ENCODE results near the gene ACTN1.

The ACTN1 gene

DNA sequence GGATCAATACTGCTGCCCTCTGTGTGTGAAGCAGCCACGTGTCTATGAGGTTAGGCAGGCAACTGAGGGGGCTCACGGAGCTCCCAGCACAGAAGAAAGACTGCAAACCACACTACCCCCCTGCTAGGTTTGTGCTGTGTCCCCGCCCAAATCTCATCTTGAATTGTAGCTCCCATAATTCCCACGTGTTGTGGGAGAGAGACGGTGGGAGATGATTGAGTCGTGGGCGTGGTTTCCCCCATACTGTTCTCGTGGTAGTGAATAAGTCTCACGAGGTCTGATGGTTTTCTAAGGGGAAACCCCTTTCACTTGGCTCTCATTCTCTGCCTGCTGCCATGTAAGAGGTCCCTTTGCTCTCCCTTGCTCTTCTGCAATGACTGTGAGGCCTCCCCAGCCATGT lies 68.6 kb downstream of the ACTN1 start:
- DNase-seq (ENCODE audit: extremely low spot score): no peak
- ChIA-PET CTCF (interaction anchor here (0.9 to 4.0 kb wide), 13 partner anchors 8 to 966 kb away, joined by 3 to 32 read pairs (median 3); no protein-coding TSS in a partner anchor), POLR2A (no interaction called here)
- TF ChIP-seq, protein P1, sequence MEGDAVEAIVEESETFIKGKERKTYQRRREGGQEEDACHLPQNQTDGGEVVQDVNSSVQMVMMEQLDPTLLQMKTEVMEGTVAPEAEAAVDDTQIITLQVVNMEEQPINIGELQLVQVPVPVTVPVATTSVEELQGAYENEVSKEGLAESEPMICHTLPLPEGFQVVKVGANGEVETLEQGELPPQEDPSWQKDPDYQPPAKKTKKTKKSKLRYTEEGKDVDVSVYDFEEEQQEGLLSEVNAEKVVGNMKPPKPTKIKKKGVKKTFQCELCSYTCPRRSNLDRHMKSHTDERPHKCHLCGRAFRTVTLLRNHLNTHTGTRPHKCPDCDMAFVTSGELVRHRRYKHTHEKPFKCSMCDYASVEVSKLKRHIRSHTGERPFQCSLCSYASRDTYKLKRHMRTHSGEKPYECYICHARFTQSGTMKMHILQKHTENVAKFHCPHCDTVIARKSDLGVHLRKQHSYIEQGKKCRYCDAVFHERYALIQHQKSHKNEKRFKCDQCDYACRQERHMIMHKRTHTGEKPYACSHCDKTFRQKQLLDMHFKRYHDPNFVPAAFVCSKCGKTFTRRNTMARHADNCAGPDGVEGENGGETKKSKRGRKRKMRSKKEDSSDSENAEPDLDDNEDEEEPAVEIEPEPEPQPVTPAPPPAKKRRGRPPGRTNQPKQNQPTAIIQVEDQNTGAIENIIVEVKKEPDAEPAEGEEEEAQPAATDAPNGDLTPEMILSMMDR (IDR thresholded peaks at IDR 0.05; ENCODE audit: control extremely low read depth, extremely low read depth, low read depth, missing control alignments): no peak

DNA sequence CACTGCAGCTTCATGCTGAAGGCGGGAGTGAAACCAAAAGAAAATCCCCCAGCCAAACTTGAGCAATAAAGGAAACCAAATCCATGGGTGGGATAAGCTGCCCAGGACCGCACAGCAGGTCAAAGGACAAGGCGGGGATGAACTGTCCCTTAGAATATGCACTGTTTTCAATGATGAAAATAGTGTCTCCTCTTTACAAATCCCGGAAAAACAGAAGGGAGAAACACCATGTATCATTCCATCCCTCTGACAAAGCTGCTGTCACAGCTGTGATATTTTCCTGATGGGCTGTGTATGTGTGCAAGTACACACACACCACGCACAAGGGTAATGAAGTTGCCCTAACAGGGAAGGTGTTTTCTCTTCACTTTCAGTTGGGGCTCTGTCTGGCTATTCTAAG lies 70.3 kb downstream of the ACTN1 start:
- ChIA-PET POLR2A (no interaction called here), CTCF (interaction anchor here (1.1 to 1.7 kb wide), 4 partner anchors 11 to 198 kb away, joined by 3 to 4 read pairs (median 4); no protein-coding TSS in a partner anchor)
- TF ChIP-seq, protein P1 (IDR thresholded peaks at IDR 0.05; ENCODE audit: control extremely low read depth, extremely low read depth, low read depth, missing control alignments): no peak

DNA sequence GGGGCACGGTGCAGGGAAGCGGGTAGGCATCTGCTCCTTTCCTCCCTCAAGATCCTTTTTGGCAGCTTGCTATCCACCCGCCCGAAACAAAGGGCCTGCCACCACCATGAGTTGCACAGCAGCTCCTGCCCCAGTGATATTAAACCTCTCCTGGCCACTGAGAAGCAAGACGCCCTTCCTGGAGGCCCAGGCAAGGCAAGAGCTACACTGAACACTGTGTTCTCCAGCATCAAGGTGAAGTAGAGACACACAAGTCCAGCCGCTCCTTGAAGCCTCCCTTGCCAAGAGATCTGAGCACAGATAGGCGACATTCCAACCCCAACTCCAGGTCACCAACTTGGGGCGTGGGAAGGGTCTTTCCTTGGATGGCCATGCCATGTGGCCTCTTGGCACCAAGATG lies 70.9 kb downstream of the ACTN1 start:
- ChIA-PET POLR2A (no interaction called here), CTCF (interaction anchor here (1.1 to 1.7 kb wide), 4 partner anchors 11 to 199 kb away, joined by 3 to 4 read pairs (median 4); no protein-coding TSS in a partner anchor)
- TF ChIP-seq, protein P1 (IDR thresholded peaks at IDR 0.05; ENCODE audit: control extremely low read depth, extremely low read depth, low read depth, missing control alignments): no peak
- no peak for DNase-seq (ENCODE audit: extremely low spot score)

More for the DNA sequence above, 70.3 kb downstream of the ACTN1 start:
- DNase-seq (ENCODE audit: extremely low spot score): no peak

DNA sequence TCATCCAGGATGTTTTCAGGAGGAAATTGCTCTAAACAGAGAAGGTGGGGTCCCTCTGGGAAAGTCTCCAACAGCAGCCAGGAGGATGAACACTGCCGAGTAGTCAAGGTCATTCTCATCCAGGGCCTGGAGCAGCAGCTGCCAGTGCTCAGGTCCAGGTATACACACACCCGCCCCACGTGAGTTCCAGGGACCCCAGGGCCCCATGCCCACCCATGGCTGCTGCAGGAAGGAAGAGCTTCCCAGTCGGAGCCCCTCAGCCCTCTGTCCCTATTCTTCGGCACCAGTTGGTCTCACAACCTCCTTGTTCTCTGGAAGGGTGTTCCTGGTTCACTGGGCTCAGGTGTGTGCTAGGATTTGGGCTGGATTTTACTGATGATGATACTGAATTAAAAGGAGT lies 72.7 kb downstream of the ACTN1 start:
- ChIA-PET POLR2A (no interaction called here), CTCF (interaction anchor here (0.8 kb wide), 1 partner anchor 223 kb away, joined by 3 read pairs; no protein-coding TSS in a partner anchor)
- no peak for DNase-seq (ENCODE audit: extremely low spot score)
- TF ChIP-seq, protein P1 (IDR thresholded peaks at IDR 0.05; ENCODE audit: control extremely low read depth, extremely low read depth, low read depth, missing control alignments): no peak

DNA sequence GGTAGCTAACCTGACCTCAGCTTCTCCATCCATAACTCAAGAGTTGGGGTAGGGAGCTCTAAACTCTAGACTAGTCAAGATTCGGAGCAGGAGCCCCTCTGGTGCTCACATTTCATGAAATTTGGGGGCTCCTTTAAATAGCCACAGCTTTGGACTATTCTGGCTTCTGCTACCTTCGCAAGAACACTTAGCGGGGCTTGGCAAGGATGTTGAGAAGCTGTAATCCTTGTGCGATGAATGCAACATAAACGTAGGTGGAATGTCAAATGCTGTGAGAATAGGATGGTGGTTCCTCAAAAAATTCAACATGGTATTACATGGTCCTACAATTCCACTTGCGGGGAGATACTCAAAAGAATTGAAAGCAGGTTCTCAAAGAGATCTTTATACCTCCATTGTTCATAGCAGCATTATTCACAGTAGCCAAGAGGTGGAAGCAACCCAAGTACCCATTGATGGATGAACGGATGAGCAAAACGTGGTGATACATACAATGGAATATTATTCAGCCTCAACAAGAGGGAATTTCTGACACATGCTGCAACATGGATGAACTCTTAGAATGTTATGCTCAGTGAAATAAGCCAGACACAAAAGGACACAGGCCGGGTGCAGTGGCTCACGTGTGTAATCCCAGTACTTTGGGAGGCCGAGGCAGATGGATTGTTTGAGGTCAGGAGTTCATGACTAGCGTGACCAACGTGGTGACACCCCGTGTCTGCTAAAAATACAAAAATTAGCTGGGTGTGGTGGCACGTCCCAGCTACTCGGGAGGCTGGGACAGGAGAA lies 73.8 kb downstream of the ACTN1 start:
- ChIA-PET CTCF (interaction anchor here (0.9 to 1.6 kb wide), 3 partner anchors 8 to 202 kb away, joined by 3 to 4 read pairs (median 3); no protein-coding TSS in a partner anchor), POLR2A (no interaction called here)
- TF ChIP-seq, protein P1 (IDR thresholded peaks at IDR 0.05; ENCODE audit: control extremely low read depth, extremely low read depth, low read depth, missing control alignments): no peak
- no peak for DNase-seq (ENCODE audit: extremely low spot score)

DNA sequence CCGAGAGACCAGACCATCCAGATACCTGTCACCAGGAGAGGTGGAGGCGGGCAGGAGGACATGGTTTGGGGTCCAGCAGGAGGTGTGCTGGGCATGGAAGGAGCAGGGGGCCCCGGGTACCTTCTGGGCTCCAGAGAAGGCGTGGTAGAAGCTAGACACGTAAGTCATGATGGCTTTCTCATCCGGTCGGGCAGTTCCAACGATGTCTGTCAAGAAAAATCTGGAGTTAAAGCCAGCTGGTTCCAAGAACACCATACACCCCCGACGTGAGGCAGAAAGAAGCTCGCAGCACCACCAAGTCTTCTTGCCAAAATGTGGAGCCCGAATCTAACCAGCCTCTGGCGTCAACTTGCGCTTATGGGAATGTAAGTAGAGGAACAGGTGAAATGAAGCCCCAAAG lies 76.7 kb downstream of the ACTN1 start:
- POLR2A ChIA-PET: no interaction called here
- TF ChIP-seq, protein P1 (IDR thresholded peaks at IDR 0.05; ENCODE audit: control extremely low read depth, extremely low read depth, low read depth, missing control alignments): no peak
- no peak for DNase-seq (ENCODE audit: extremely low spot score)
- CTCF ChIA-PET: interaction anchor here (2.1 kb wide), 1 partner anchor 9 kb away, joined by 5 read pairs; no protein-coding TSS in a partner anchor
